ENCODE results near the gene GPC1. TPM values are rescaled to one million over a fixed set of nuclear protein-coding genes. Genes with fewer than 3 reads are reported as not detected.

The GPC1 gene
- total and polyA plus RNA-seq, 8 donors: 6.3 to 117 (median 23.2) TPM

GRCh38 chr2:240503375-240503774 is 67.9 kb downstream of the GPC1 start:
- no peaks in the 10 kb centered on the region for H3K9me3 ChIP-seq
- WGBS, 5 donors: 89 to 96% (median 95%) methylated on average over 7 to 9 of the region's 9 CpGs
- TF ChIP-seq, protein P1, sequence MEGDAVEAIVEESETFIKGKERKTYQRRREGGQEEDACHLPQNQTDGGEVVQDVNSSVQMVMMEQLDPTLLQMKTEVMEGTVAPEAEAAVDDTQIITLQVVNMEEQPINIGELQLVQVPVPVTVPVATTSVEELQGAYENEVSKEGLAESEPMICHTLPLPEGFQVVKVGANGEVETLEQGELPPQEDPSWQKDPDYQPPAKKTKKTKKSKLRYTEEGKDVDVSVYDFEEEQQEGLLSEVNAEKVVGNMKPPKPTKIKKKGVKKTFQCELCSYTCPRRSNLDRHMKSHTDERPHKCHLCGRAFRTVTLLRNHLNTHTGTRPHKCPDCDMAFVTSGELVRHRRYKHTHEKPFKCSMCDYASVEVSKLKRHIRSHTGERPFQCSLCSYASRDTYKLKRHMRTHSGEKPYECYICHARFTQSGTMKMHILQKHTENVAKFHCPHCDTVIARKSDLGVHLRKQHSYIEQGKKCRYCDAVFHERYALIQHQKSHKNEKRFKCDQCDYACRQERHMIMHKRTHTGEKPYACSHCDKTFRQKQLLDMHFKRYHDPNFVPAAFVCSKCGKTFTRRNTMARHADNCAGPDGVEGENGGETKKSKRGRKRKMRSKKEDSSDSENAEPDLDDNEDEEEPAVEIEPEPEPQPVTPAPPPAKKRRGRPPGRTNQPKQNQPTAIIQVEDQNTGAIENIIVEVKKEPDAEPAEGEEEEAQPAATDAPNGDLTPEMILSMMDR (IDR thresholded peaks at IDR 0.05): no peak
- TF ChIP-seq POLR2AphosphoS5 (IDR thresholded peaks at IDR 0.05) (no peak), POLR2A (IDR thresholded peaks at IDR 0.05) (no peak), EP300 (IDR thresholded peaks at IDR 0.05) (no peak)
- no peak overlapping the region for H3K27ac ChIP-seq
- H3K4me3 ChIP-seq: no peak overlapping the region
- intact Hi-C loops (cut with DNase I; ENCODE audit: low total_unique reads): loop anchor here (10.0 kb wide), 1 partner anchor 201 kb away; no protein-coding TSS in a partner anchor
- H3K36me3 ChIP-seq: peaks cover 0 to 39% (median 35%) of the 10 kb centered on the region in 4 donors
- no peaks in the 10 kb centered on the region for H3K4me1 ChIP-seq
- no peak for DNase-seq
- H3K27me3 ChIP-seq: no peaks in the 10 kb centered on the region

GRCh38 chr2:240503848-240504247 is 68.4 kb downstream of the GPC1 start:
- Histone ChIP-seq H3K27ac (no peak overlapping the region), H3K4me3 (no peak overlapping the region), H3K9me3 (no peaks in the 10 kb centered on the region), H3K27me3 (no peaks in the 10 kb centered on the region), H3K4me1 (no peaks in the 10 kb centered on the region), H3K36me3 (peaks cover 0 to 37% (median 31%) of the 10 kb centered on the region in 4 donors)
- intact Hi-C loops (cut with DNase I; ENCODE audit: low total_unique reads): loop anchor here (10.0 kb wide), 1 partner anchor 201 kb away; no protein-coding TSS in a partner anchor
- 92 to 98% (median 94%) methylated on average over 7 of the region's 7 CpGs for WGBS, 5 donors
- no peak for TF ChIP-seq POLR2AphosphoS5 (IDR thresholded peaks at IDR 0.05)
- no peak for DNase-seq

GRCh38 chr2:240505910-240506309 is 70.4 kb downstream of the GPC1 start:
- no peaks in the 10 kb centered on the region for H3K27me3 ChIP-seq
- 75 to 89% (median 83%) methylated on average over 14 of the region's 14 CpGs for WGBS, 5 donors
- no peak for DNase-seq
- no peak overlapping the region for H3K27ac ChIP-seq
- intact Hi-C loops (cut with DNase I; ENCODE audit: low total_unique reads): loop anchor here (10.0 kb wide), 1 partner anchor 199 kb away; no protein-coding TSS in a partner anchor
- TF ChIP-seq, protein P1 (IDR thresholded peaks at IDR 0.05): no peak
- no peak for TF ChIP-seq POLR2AphosphoS5 (IDR thresholded peaks at IDR 0.05)
- TF ChIP-seq EP300 (IDR thresholded peaks at IDR 0.05): no peak
- TF ChIP-seq POLR2A (IDR thresholded peaks at IDR 0.05): no peak
- no peaks in the 10 kb centered on the region for H3K4me1 ChIP-seq
- H3K9me3 ChIP-seq: no peaks in the 10 kb centered on the region
- H3K36me3 ChIP-seq: peaks cover 0 to 30% (median 21%) of the 10 kb centered on the region in 4 donors
- no peak overlapping the region for H3K4me3 ChIP-seq

- 76 to 89% (median 85%) methylated on average over 12 to 17 of the region's 17 CpGs for WGBS, 5 donors
- peak in 1 of 2 donors; percentile 21 for DNase-seq
- no peak overlapping the region for H3K27ac ChIP-seq
These were observed 71.1 kb downstream of the GPC1 start for GRCh38 chr2:240506406-240507059.

DNA sequence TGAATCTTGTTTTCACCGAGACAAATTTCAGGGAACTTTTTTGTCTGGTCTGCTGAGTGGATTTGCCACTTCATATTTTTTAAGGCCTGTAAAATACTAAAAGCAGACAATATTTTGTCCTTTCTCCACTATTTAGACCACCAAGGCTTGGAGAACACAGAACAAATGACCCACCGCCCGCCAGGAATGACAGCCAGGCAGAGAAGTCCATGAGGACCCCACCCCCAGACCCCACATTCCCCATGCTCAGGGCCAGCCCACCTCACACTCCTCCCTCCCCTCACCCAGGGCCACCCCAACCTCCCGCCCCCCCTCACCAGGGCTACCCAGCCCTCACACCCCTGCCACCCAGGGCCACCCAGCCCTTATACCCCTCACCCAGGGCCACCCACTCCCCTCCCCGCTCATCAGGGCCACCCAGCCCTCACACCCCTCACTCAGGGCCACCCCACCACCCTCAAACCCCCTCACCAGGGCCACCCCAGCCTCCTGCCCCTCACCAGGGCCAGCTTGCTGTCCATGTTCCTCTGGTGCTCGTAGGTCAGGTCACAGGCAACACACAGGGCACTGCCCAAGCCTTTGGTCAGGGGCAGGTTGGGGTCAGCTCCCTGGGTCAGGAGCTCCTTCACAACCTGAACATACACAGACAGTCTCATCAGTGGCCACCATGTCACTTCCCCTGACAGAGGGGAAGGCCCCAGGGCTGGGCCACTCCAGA is 71.8 kb downstream of the GPC1 start:
- TF ChIP-seq, protein P1 (IDR thresholded peaks at IDR 0.05): no peak
- TF ChIP-seq EP300 (IDR thresholded peaks at IDR 0.05) (no peak), POLR2A (IDR thresholded peaks at IDR 0.05) (no peak), POLR2AphosphoS5 (IDR thresholded peaks at IDR 0.05) (no peak)
- Histone ChIP-seq H3K9me3 (no peaks in the 10 kb centered on the region), H3K36me3 (peaks cover 0 to 42% (median 31%) of the 10 kb centered on the region in 4 donors), H3K27me3 (no peaks in the 10 kb centered on the region), H3K27ac (no peak overlapping the region), H3K4me1 (no peaks in the 10 kb centered on the region), H3K4me3 (no peak overlapping the region)
- DNase-seq: no peak
- intact Hi-C loops (cut with DNase I; ENCODE audit: low total_unique reads): loop anchor here (10.0 kb wide), 1 partner anchor 198 kb away; no protein-coding TSS in a partner anchor
- WGBS, 5 donors: 90 to 94% (median 91%) methylated on average over 5 to 6 of the region's 6 CpGs

More at GRCh38 chr2:240506406-240507059, 71.1 kb downstream of the GPC1 start:
- Histone ChIP-seq H3K4me3 (no peak overlapping the region), H3K36me3 (peaks cover 0 to 36% (median 25%) of the 10 kb centered on the region in 4 donors), H3K27me3 (no peaks in the 10 kb centered on the region), H3K4me1 (no peaks in the 10 kb centered on the region), H3K9me3 (no peaks in the 10 kb centered on the region)
- intact Hi-C loops (cut with DNase I; ENCODE audit: low total_unique reads): loop anchor here (10.0 kb wide), 1 partner anchor 198 kb away; no protein-coding TSS in a partner anchor
- no peak for TF ChIP-seq POLR2A (IDR thresholded peaks at IDR 0.05)
